Ascending aorta (tissue), 2 donors: ENCODE results near the gene CENPT. TPM values are rescaled to one million over a fixed set of nuclear protein-coding genes. Genes with fewer than 3 reads are reported as not detected.

Experiments used
- DNase-seq, 2 donors: peaks; one replicate each; pipeline ENCODE4 v3.0.0-alpha.2; 2019; ENCODE audit warnings: low spot score in 2 of 2
- H3K27ac ChIP-seq, 2 donors: fragments of 200-600 bp; sonication (generic); one replicate each; pipeline ENCODE4 v1.5.1; 2016 to 2017; ENCODE audit warnings: mild to moderate bottlenecking in 1 of 2
- H3K27me3 ChIP-seq: fragments of 200-600 bp; sonication (generic); one replicate; pipeline ENCODE4 v1.5.1; 2017
- H3K36me3 ChIP-seq, 2 donors: fragments of 200-600 bp; sonication (generic); one replicate each; pipeline ENCODE4 v1.5.1; 2016
- H3K4me1 ChIP-seq, 2 donors: fragments of 200-600 bp; sonication (generic); one replicate each; pipeline ENCODE4 v1.5.1; 2016 to 2017; ENCODE audit warnings: mild to moderate bottlenecking in 1 of 2
- H3K4me3 ChIP-seq, 2 donors: fragments of 200-600 bp; sonication (generic); one replicate each; pipeline ENCODE4 v1.5.1; 2016 to 2017; ENCODE audit warnings: mild to moderate bottlenecking in 1 of 2
- H3K9me3 ChIP-seq, 2 donors: fragments of 200-600 bp; sonication (generic); one replicate each; pipeline ENCODE4 v1.5.1; 2016
- CTCF ChIP-seq, 3 experiments: fragments of 200-600 bp in 2 of 3; fragments of 450-650 bp in 1 of 3; sonication (generic) in 2 of 3; IDR thresholded peaks; one replicate each; pipeline ENCODE4 v1.5.1; 2016 to 2019; ENCODE audit warnings: antibody characterized with exemption in 3 of 3, mild to moderate bottlenecking in 1 of 3, moderate library complexity in 1 of 3
- intact Hi-C: fragments of 100-400 bp; cut with DNase I; formaldehyde crosslinking; loops from one replicate; pipeline ENCODE4 v1.15.1; 2023
- total RNA-seq: library from RNA; depleted of rRNA; stranded (reverse); fragments of >200 nt; gene quantifications from one replicate; pipeline ENCODE4 v1.1.0, GENCODE V29; 2016

The CENPT gene
- total RNA-seq, 1 donor from 2014 or later = 220 TPM

- no peak overlapping the region for H3K4me3 ChIP-seq
- H3K4me1 ChIP-seq = peaks cover 7 to 13% of the 10 kb centered on the region in 2 donors
- no peaks in the 10 kb centered on the region for H3K27me3 ChIP-seq
- no peak overlapping the region for H3K27ac ChIP-seq
- DNase-seq = no peak
- TF ChIP-seq CTCF (IDR thresholded peaks at IDR 0.05) = no peak
- intact Hi-C loops = no loop called here
- H3K9me3 ChIP-seq = no peaks in the 10 kb centered on the region
- H3K36me3 ChIP-seq = peaks cover 7 to 16% of the 10 kb centered on the region in 2 donors
These were observed 40.8 kb upstream of the CENPT start for GRCh38 chr16:67888331-67888730.

- peaks cover 6 to 13% of the 10 kb centered on the region in 2 donors for H3K4me1 ChIP-seq
- H3K27me3 ChIP-seq = no peaks in the 10 kb centered on the region
- DNase-seq = no peak
- TF ChIP-seq CTCF (IDR thresholded peaks at IDR 0.05) = no peak
- H3K4me3 ChIP-seq = no peak overlapping the region
- no peak overlapping the region for H3K27ac ChIP-seq
- H3K36me3 ChIP-seq = peaks cover 26 to 35% of the 10 kb centered on the region in 2 donors
- intact Hi-C loops = no loop called here
- no peaks in the 10 kb centered on the region for H3K9me3 ChIP-seq
These were observed 38.9 kb upstream of the CENPT start for GRCh38 chr16:67886387-67886786.

GRCh38 chr16:67885976-67886375 is 38.5 kb upstream of the CENPT start:
- H3K4me1 ChIP-seq = peaks cover 6 to 13% of the 10 kb centered on the region in 2 donors
- no peak overlapping the region for H3K4me3 ChIP-seq
- DNase-seq = no peak
- intact Hi-C loops = no loop called here
- H3K36me3 ChIP-seq = peaks cover 30 to 39% of the 10 kb centered on the region in 2 donors
- H3K9me3 ChIP-seq = no peaks in the 10 kb centered on the region
- no peaks in the 10 kb centered on the region for H3K27me3 ChIP-seq
- H3K27ac ChIP-seq = peak overlapping the region in 1 of 2 donors; percentile 67
- no peak for TF ChIP-seq CTCF (IDR thresholded peaks at IDR 0.05)

GRCh38 chr16:67885545-67885944 is 38.1 kb upstream of the CENPT start:
- Histone ChIP-seq H3K9me3 (no peaks in the 10 kb centered on the region), H3K27ac (peak overlapping the region; percentile 67 to 75), H3K4me1 (peaks cover 6 to 13% of the 10 kb centered on the region in 2 donors), H3K36me3 (peaks cover 35 to 44% of the 10 kb centered on the region in 2 donors), H3K27me3 (no peaks in the 10 kb centered on the region), H3K4me3 (no peak overlapping the region)
- TF ChIP-seq CTCF (IDR thresholded peaks at IDR 0.05) = no peak
- DNase-seq = no peak
- intact Hi-C loops = no loop called here

- Histone ChIP-seq H3K9me3 (no peaks in the 10 kb centered on the region), H3K4me1 (peaks cover 6 to 13% of the 10 kb centered on the region in 2 donors), H3K27me3 (no peaks in the 10 kb centered on the region), H3K36me3 (peaks cover 43 to 52% of the 10 kb centered on the region in 2 donors), H3K27ac (peak within 1 kb of the TSS; percentile 67 to 75), H3K4me3 (peak within 1 kb of the TSS in 1 of 2 donors; percentile 45)
- TF ChIP-seq CTCF (IDR thresholded peaks at IDR 0.05) = no peak
- peak; percentile 26 to 93 for DNase-seq
- intact Hi-C loops = loop anchor here (5.0 kb wide), 1 partner anchor 158 kb away; no protein-coding TSS in a partner anchor
These were observed 37.2 kb upstream of the CENPT start, which contains the start of gene NRN1L for GRCh38 chr16:67884684-67885083. TSS of gene NRN1L (plus strand) at chr16:67884885. CDS start at chr16:67884904, 19 bp downstream.
